Adrenal gland (tissue), 12 donors: Measurements from ENCODE around the gene THTPA. TPM values are rescaled to one million over a fixed set of nuclear protein-coding genes. Genes with fewer than 3 reads are reported as not detected.

Experiments used
- DNase-seq, 7 donors: peaks; one replicate each; pipeline ENCODE4 v3.0.0-alpha.2; 2019 to 2020
- H3K27ac ChIP-seq, 5 donors: fragments of 200-600 bp; sonication (generic) in 4 of 5; 1 replicate in 3 of 5; 2 replicates in 2 of 5; pipeline versions ENCODE4 v1.5.1 to v1.8.0; 2016 to 2020; ENCODE audit warnings: mild to moderate bottlenecking in 1 of 5
- H3K27me3 ChIP-seq: fragments of 200-600 bp; 2 replicates; pipeline ENCODE4 v1.8.0; 2021
- H3K36me3 ChIP-seq, 2 donors: fragments of 200-600 bp; replicated peaks in 1 of 2; 1 replicate in 1 of 2; 2 replicates in 1 of 2; pipeline versions ENCODE4 v1.5.1 to v1.8.0; 2018 to 2022
- H3K4me1 ChIP-seq, 2 donors: fragments of 200-600 bp; replicated peaks in 1 of 2; 1 replicate in 1 of 2; 2 replicates in 1 of 2; pipeline versions ENCODE4 v1.5.1 to v1.8.0; 2018 to 2021
- H3K4me3 ChIP-seq, 4 donors: fragments of 200-600 bp; sonication (generic) in 3 of 4; one replicate each; pipeline ENCODE4 v1.5.1; 2016 to 2018
- H3K9me3 ChIP-seq, 3 donors: fragments of 200-600 bp; sonication (generic) in 1 of 3; replicated peaks in 1 of 3; 1 replicate in 2 of 3; 2 replicates in 1 of 3; pipeline versions ENCODE4 v1.5.1 to v1.8.0; 2016 to 2021
- POLR2A ChIP-seq, 2 donors: fragments of 450-650 bp; IDR thresholded peaks; one replicate each; pipeline ENCODE4 v1.6.1; 2017; ENCODE audit warnings: antibody characterized with exemption in 2 of 2, mild to moderate bottlenecking in 2 of 2, moderate library complexity in 1 of 2
- WGBS, 4 donors: extraction: QIAGEN DNeasy Blood & Tissue Kit in 2 of 4; methylation state at CpG; one replicate each; pipeline versions ENCODE4 v1.1.5 to v1.1.7; 2013 to 2017; 5-methylcytosine and 5-hydroxymethylcytosine counted together
- intact Hi-C, 2 donors: fragments of 100-400 bp; cut with DNase I; formaldehyde crosslinking; loops; one replicate each; pipeline versions ENCODE4 v1.14.1 to v1.15.0; 2022 to 2023
- polyA plus RNA-seq, 3 donors: library from polyadenylated mRNA; stranded (reverse); fragments of 200-250 nt in 2 of 3; fragments of 350-450 nt in 1 of 3; fragmentation: Illumina TruSeq in 1 of 3; extraction: RNeasy Lipid Tissue Mini Kit (QIAGEN cat#74804) in 1 of 3; gene quantifications; one replicate each; pipeline ENCODE4 v1.2.3, GENCODE V29; 2013 to 2014
- total RNA-seq, 9 donors: library from RNA; depleted of rRNA in 4 of 9; stranded (reverse); fragments of >200 nt in 4 of 9; fragments of 120-200 nt in 1 of 9; fragmentation: NEBNext Ultra II Directional in 1 of 9; extraction: Animal tissue kit (Norgen Biotek cat#: 25700) in 1 of 9; gene quantifications; one replicate each; pipeline versions ENCODE4 v1.1.0 to v1.2.4, GENCODE V29; 2013 to 2023
- TF ChIP-seq, protein P1 (sequence below), 6 experiments: fragments of 450-650 bp in 4 of 6; fragments of 200-600 bp in 2 of 6; sonication (generic) in 1 of 6; IDR thresholded peaks; 1 replicate in 5 of 6; 2 replicates in 1 of 6; pipeline versions ENCODE4 v1.5.1 to v1.8.0; 2016 to 2021; ENCODE audit warnings: antibody characterized with exemption in 6 of 6, mild to moderate bottlenecking in 2 of 6, moderate library complexity in 1 of 6
- donor health status: healthy with polysubstance abuse.
- donor health status: Bipolar disorder and iron deficiency.
- donor health status: DM: yes; HTN: yes; CAD: no.
- donor health status: DM: no; HTN: no; CAD: no.
- donor health status: DM: no; HTN: no; CAD: no.
- donor health status: DM: yes; HTN: yes; CAD: no.

The THTPA gene
- total and polyA plus RNA-seq, 12 donors, result 11.2 to 41.7 (median 27.2) TPM

DNA sequence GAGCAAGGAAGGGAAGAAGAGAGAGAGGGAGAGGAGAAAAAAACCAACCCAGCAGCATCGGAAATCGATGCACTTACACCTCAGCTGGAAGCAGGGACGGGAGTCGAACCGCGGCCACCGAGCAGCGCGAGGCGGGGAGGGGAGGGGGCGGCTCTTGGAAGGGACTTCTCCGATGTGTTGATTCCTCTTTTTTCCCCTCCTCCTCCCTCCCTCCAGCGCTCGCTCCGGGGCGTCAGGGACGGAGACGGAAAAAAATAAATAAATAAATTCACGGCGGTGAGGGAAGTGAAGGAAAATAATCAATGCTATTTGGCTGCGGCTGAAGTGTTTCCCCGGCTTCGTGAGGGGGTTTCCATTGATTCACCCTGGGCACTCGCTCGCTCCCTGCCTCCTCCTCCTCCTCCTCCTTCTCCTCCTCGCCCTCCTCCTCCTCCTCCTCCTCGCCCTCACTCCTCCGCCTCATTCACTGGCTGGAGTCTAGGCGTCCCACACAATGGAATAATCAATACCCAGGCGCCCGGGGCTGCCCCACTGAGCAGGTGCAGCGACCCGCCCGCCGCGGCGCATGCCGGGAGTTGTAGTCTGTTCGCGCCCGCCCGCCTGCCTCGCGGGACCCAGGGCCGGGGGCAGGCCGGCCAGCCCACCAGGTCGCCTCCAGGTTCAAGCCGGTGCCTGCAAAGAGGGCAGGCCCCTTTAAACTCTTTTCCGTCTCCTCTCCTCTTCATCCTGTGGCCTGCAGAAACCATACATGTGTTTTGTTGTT lies 4.6 kb upstream of the THTPA start, which contains the start of gene ZFHX2:
TSS of gene ZFHX2 (minus strand) at position 500 of the 763 bp plus-strand sequence. CDS start 16,440 bp downstream, outside the sequence.
- peak in 1 of 2 donors; percentile 73 for TF ChIP-seq POLR2A (IDR thresholded peaks at IDR 0.05)
- TF ChIP-seq, protein P1, sequence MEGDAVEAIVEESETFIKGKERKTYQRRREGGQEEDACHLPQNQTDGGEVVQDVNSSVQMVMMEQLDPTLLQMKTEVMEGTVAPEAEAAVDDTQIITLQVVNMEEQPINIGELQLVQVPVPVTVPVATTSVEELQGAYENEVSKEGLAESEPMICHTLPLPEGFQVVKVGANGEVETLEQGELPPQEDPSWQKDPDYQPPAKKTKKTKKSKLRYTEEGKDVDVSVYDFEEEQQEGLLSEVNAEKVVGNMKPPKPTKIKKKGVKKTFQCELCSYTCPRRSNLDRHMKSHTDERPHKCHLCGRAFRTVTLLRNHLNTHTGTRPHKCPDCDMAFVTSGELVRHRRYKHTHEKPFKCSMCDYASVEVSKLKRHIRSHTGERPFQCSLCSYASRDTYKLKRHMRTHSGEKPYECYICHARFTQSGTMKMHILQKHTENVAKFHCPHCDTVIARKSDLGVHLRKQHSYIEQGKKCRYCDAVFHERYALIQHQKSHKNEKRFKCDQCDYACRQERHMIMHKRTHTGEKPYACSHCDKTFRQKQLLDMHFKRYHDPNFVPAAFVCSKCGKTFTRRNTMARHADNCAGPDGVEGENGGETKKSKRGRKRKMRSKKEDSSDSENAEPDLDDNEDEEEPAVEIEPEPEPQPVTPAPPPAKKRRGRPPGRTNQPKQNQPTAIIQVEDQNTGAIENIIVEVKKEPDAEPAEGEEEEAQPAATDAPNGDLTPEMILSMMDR (IDR thresholded peaks at IDR 0.05), result no peak
- 0 to 1% (median 1%) methylated on average over 31 to 48 of the region's 49 CpGs for WGBS, 4 donors
- Histone ChIP-seq H3K9me3 (no peaks in the 10 kb centered on the region), H3K36me3 (no peaks in the 10 kb centered on the region), H3K4me3 (peak within 1 kb of the TSS in 3 of 4 donors; percentile 71 to 87 (median 78)), H3K27me3 (no peaks in the 10 kb centered on the region), H3K27ac (peak within 1 kb of the TSS in 4 of 5 donors; percentile 44 to 80 (median 57)), H3K4me1 (peaks cover 5 to 28% of the 10 kb centered on the region in 2 donors)
- intact Hi-C loops, result no loop called here
- peak; percentile 87 to 95 (median 90) for DNase-seq

DNA sequence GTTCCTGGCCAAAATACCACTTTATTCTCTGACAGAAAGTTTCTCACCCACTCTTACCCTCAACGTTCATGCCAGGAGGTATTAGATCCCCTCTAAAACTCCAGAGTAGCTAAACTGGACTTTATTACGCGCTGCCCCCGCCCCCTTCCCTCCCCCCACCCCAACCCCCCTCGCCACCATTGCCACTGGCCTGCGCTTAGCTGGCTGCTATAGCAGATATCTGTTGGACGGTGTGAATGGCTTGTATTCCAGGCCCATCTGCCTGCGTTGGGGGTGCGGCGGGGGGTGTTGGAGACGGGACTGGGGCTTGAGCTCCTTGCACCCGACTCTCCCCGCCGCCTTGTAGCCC lies 564 bp upstream of the THTPA start:
- no peak for DNase-seq
- Histone ChIP-seq H3K9me3 (no peaks in the 10 kb centered on the region), H3K27me3 (no peaks in the 10 kb centered on the region), H3K4me3 (peak overlapping the region; percentile 97 to 99 (median 98)), H3K36me3 (peaks cover 0 to 23% of the 10 kb centered on the region in 2 donors), H3K4me1 (peaks cover 14 to 30% of the 10 kb centered on the region in 2 donors), H3K27ac (peak overlapping the region in 4 of 5 donors; percentile 95 to 100 (median 96))
- intact Hi-C loops, result no loop called here
- TF ChIP-seq, protein P1 (IDR thresholded peaks at IDR 0.05), result no peak
- TF ChIP-seq POLR2A (IDR thresholded peaks at IDR 0.05), result no peak
- WGBS, 4 donors, result 2 to 4% (median 2%) methylated on average over 6 to 14 of the region's 14 CpGs

DNA sequence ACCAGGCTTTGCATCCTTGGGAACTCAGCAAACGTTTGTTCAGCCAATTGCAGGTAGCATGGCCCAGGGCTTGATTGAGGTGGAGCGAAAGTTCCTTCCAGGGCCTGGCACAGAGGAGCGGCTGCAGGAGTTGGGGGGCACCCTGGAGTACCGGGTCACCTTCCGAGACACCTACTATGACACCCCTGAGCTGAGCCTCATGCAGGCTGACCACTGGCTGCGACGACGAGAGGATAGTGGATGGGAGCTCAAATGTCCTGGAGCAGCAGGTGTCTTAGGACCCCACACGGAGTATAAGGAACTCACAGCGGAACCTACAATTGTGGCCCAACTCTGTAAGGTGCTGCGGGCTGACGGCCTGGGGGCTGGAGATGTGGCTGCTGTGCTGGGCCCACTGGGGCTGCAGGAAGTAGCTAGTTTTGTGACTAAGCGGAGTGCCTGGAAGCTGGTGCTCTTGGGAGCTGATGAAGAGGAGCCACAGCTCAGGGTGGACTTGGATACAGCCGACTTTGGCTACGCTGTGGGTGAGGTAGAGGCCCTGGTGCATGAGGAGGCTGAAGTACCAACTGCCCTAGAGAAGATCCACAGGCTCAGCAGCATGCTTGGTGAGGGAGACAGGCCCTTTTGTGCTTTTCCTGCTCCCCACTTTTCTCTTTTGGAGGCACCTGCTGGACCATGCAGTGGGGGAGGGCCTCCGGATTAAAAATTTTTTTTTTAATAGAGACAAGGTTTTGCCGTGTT lies 799 bp downstream of the THTPA start:
- Histone ChIP-seq H3K4me1 (peaks cover 14 to 25% of the 10 kb centered on the region in 2 donors), H3K27me3 (no peaks in the 10 kb centered on the region), H3K4me3 (peak overlapping the region; percentile 97 to 99 (median 98)), H3K36me3 (peaks cover 0 to 34% of the 10 kb centered on the region in 2 donors), H3K9me3 (no peaks in the 10 kb centered on the region), H3K27ac (peak overlapping the region in 4 of 5 donors; percentile 95 to 100 (median 96))
- DNase-seq, result no peak
- TF ChIP-seq, protein P1 (IDR thresholded peaks at IDR 0.05), result no peak
- TF ChIP-seq POLR2A (IDR thresholded peaks at IDR 0.05), result no peak
- 43 to 54% (median 47%) methylated on average over 12 to 17 of the region's 17 CpGs for WGBS, 4 donors
- intact Hi-C loops, result no loop called here

- DNase-seq, result no peak
- Histone ChIP-seq H3K27ac (no peak overlapping the region), H3K27me3 (no peaks in the 10 kb centered on the region), H3K36me3 (peaks cover 0 to 40% of the 10 kb centered on the region in 2 donors), H3K4me1 (peaks cover 14 to 22% of the 10 kb centered on the region in 2 donors), H3K9me3 (no peaks in the 10 kb centered on the region), H3K4me3 (no peak overlapping the region)
- intact Hi-C loops, result no loop called here
- TF ChIP-seq, protein P1 (IDR thresholded peaks at IDR 0.05), result no peak
- no peak for TF ChIP-seq POLR2A (IDR thresholded peaks at IDR 0.05)
- 35 to 50% (median 47%) methylated on average over 2 of the region's 2 CpGs for WGBS, 4 donors
Observed at GRCh38 chr14:23557521-23557920, 1.4 kb downstream of the THTPA start.
